ENCODE measurements around the gene C11orf21. TPM values are rescaled to one million over a fixed set of nuclear protein-coding genes. Genes with fewer than 3 reads are reported as not detected.
"Not testable (repeated sequence)": the region's sequence is repeated elsewhere in the genome, so short reads cannot be mapped to it uniquely, and the experiment has no call there.

Gene C11orf21
- total RNA-seq, 1 donor from 2014 or later = 39.5 TPM

DNA sequence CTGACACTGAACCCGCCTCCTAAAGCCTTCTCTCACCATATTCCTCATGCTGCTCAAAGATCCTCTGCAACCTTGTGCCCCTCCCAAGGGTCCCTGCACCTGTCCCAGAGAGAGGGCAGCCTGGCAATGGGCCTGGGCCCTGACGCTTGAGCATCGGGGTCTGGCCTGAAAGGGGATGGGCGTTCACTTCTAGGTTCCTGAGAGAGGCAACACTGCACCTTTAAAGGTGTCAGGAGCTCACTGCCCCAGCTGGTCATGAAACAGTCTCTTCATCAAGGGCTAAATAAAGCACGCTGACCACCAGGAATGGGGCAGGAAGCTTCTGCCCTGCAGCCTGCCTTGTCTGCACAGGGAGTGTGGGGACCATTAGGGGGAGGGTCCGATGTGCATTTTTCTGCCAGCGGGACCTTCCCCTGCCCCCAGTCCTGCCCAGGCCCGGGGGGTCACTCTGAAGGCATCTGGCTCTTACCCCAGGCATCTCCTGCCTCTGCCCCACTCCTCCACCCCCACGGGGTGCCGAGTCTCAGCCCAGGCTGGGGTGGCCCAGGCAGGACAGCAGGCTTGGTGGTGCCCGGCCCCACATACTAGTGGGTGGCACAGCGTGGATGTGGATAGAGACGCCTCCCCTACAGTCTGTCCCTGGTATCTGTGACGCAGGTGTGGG lies 3.5 kb downstream of the C11orf21 start:
- intact Hi-C loops (cut with micrococcal nuclease) = no loop called here

DNA sequence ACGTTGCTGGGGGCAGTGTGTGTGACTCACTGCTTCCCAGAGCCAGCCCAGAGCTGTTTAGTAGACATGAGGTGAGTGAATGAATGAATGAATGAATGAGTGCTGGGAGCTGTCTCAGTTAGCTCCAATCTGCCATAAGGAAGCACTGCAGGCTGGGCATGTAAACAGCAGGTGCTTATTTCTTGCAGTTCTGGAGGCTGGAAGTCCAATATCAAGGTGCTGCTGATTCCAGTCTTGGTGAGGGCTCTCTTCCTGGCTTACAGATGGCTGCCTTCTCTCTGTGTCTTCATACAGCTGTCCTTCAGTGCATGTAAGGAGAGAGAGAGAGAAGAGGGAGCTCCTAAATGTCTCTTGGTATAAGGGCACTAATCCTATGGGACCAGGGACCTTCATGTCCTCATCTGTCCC lies 4.1 kb downstream of the C11orf21 start:
- intact Hi-C loops (cut with micrococcal nuclease) = no loop called here

DNA sequence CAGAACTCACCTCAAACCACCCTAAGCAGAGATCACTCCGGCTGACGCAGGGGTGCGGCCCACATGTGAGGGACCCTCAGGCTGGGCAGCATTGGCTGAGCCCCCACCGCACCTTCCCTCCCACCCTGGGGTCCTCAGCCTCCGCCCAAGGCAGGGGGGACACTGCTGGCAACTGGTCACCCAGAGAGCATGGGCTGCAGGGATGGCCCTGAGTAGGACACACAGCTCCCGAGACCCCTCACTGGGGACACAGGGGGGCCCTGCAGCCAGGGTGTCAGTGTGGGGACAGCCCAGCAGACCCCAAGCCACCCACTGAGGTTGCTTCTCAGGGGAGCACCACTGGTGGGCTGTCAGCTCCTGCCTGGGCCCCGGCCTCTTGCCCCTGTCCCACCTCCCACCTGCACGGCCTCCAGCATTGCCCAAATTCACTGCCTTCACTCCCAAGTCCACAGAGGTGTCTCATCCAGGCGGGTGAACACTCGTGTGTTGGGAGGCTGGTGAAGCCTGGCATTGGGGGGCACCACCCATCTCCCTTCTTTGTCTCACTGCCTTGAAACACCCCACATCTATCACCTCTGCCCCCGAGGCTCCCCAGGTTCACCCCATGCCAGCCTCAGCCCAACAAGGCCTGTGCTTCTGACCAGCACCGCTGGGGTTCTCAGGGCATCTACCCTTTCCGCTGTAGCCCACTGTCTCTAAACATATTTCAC lies 4.7 kb downstream of the C11orf21 start:
- intact Hi-C loops (cut with micrococcal nuclease) = no loop called here

DNA sequence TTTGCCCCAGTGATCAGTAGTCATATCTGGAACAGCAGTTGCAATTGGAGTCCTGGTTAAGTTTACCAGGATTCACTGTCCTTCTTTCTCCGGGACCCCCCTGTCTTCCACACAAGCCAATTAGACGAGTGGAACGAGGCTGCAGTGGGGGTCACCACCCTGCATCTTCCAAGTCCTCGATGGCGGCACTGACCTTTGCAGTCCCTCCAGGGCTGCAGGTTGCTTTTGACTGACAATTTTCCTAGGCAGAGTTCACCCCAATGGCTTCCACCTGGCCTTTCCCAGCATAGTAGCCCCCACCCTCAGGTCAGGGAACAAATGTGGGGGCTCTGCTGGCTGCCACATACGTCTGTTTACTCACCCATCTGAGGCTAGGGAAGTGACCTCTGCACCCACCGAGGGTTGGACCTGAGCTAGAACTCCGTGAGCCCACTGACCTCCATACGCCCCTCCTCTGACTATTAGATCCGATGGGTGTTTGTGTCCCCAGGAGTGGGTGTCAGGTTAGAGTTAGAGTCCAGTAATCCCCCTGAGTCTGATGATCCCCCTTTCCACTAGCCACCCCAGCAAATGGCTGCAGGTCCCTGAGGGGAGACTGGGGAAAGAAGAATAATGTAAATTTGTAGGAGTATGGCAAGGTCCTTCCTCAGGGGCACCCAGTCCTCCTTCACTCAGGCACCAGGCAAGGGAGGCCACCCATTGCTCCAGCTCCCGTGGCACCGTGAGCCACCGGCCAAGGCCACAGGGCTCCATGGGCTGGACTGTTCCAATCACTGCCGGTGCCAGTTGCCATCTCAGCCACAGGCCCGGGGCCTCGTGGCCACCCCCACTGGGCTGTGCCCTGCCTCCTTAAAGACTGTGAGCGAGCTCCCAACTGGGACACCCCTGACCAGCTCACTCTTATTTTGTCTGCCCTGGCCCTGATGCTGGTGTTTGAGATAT lies 5.5 kb downstream of the C11orf21 start:
- intact Hi-C loops (cut with micrococcal nuclease) = no loop called here

DNA sequence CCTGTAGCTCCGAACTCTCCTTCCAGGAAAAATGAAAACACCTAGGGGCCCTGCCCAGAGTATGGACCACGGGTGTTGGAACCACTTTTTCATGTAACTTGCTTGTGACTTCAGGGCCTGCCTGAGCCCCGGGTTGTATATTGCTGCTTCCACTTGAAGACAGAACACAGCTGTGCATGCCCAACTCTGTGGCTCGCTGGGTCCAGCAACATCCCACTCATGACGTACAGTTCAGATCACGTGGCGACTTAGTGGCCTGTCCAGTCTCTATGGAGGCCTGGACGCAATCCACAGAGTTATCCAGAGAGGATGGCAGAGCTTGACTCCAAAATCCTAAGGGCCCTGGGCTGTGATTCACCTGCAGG lies 6.8 kb downstream of the C11orf21 start:
- intact Hi-C loops (cut with micrococcal nuclease) = no loop called here

DNA sequence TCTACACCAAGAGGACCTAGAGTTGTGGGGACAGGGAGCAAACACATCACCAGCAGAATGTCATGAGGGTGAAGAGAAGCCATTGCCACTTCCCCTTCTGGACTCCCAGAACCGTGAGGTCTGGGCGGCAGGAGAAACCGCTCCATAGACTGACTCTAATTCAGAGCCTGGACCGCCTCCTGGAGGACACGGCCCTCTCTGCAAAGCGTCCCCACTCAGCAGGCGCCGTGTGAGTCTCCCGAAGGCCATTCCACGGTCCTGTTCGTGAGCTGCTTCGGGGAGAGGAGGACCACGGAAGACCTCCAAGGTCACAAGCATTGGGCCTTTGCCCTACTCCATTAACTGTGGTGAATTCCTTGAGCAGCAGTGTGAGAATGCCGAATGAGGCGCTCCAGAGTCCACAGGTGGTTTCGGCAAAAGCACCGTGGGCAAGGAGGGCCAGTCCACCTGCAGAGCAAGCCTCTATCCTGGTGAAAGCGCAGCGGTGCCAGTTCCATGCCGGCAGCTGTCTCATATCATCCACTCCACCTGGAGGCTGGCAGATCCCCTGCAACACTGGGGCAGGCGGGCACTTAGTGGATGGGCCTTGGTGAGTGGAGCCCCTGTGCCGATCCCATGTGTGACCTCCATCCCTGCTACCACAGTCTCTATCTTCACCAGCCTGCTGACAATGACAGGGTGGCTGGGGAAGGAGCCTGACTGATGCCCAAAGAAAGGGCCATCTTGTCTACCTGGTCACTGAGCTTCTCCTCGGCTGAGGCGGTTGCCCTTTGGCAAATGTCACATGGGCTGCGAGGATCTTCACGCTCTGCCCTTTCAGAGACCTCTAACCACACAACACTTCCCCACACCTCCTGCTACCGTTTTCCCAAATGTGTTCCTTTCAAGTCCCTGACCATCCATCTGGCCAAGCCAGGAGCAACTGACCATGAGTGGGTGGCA lies 7.5 kb downstream of the C11orf21 start:
- intact Hi-C loops (cut with micrococcal nuclease) = no loop called here

DNA sequence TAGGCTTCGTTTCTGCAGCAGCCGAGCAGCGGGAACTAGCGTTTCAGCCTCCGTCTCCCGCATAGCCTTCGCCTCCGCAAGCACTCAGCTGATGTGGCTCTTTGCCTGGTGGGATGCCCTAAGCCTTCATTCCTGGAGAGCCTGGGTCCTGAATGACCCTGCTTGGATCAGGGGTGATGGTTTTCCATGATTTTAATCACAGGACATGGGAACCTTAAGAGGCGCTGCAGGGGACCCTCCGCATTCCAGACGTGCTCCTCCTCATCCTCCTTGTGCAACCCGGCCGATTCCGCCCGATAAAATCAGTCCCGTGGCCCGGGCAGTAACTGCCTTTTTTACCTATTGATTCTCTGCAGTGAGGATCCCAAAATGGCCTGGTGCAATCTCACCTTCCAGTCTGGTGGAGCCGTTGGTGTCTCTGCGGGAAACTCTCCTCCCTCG lies 8.2 kb downstream of the C11orf21 start:
- intact Hi-C loops (cut with micrococcal nuclease) = no loop called here

DNA sequence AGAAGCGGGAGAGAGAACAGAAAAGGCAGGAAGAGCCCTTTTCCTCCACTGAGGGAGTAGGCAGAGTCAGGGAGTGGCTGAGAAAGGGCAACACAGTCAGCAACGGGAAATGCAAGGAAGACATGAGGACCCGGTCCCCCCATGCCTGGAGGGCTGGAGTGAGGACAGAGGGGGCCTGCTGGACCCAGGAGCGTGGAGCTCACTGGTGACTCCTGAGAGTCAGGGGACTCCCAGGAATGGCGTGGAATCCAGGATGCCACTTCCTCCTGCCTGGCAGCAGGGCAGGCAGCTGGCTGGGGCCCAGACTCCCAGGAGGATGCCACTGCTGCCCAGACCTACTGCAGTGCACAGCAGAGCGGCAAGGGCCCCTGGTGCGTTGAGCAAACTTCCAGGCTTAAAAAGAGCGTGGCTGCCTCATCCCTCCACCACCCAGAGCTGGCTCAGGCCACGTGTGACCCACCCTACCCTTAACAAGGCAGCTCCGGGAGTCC lies 11.3 kb downstream of the C11orf21 start:
- intact Hi-C loops (cut with micrococcal nuclease) = no loop called here

DNA sequence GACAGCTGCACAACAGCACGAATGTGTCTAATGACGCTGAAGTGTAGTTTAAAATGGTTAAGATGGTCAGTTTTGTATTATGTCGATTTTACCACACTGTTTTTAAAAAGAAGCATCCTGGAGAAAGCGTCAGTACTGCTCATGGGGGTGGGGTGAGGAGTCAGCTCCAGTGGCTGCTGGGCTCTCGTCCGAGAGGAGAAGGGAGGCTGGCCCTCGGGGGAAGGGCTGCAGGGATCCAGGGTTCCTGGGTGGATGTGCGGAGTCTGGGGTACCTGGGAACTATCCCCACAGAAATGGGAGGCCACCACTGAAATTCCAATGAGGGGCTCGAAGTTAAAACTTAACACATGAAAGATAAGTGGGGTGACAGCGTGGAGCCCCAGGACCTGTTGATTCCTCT lies 11.9 kb downstream of the C11orf21 start:
- intact Hi-C loops (cut with micrococcal nuclease) = no loop called here

DNA sequence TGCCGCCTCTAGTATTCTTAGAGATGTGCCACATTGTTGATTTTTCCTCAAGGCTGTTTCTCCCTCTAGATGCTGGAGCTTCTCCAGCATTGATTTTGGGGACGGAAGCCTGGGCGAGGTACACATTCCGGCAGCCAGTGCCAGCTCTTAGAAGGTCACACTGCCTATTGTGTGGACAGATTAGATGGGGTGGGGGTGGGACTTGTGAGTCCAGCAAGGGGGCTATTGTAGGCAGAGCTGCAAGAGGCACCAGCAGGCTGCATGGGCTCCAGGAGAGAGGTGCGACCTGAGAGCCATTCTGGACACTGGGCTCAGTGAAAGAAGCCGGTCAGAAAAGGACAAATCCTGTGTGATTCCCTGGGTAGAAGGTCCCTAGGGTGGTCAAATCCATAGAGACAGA lies 12.4 kb downstream of the C11orf21 start:
- intact Hi-C loops (cut with micrococcal nuclease) = no loop called here

DNA sequence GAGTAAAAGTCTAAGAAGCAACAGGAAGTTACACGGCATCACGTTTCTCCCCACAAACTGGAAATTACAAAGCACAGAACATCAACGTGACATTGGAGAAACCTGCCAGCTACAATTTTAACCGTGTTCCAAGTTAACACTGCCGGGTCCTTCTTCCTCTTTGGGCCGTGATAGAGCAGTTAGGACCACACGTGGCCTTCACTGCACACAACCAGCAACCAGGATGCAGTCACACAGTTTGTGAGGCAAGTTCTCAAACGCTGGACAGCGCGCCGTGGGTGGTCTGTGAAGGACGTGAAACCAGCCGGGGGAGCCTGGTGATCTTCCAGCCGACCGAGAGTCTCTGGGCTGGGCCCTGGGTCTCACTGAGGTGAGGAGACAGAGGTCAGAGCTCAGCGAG lies 14.6 kb downstream of the C11orf21 start:
- intact Hi-C loops (cut with micrococcal nuclease) = no loop called here

DNA sequence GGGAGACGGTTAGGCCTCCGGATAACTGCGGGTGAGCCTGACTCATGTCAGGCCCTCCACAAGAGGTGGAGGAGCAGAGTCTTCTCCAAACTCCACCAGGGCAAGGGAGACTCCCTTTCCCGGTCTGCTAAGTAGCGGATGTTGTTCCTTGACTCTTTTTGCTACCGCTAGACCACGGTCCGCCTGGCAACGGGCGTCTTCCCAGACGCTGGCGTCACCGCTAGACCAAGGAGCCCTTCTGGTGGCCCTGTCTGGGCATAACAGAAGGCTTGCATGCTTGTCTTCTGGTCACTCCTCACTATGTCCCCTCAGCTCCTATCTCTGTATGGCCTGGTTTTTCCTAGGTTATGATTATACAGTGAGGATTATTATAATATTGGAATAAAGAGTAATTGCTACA lies 15.4 kb downstream of the C11orf21 start:
- intact Hi-C loops (cut with micrococcal nuclease) = not testable (repeated sequence)

DNA sequence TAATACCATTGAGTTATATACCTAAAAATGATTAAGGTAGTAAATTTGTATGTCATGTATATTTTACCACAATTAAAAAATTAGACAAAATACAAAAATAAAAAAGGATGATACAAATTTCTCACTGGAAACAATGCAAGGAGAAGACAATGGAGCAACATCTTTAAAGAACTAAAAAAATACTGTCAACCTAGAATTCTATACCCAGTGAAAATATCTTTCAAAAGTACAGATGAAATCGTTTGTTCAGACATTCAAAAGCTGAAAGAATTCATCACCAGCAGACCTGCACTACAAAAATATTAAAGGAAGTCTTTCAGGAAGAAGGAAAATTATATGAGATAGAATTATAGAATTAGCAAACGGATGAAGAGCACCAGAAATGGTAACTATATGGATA lies 21.5 kb downstream of the C11orf21 start:
- intact Hi-C loops (cut with micrococcal nuclease) = no loop called here

DNA sequence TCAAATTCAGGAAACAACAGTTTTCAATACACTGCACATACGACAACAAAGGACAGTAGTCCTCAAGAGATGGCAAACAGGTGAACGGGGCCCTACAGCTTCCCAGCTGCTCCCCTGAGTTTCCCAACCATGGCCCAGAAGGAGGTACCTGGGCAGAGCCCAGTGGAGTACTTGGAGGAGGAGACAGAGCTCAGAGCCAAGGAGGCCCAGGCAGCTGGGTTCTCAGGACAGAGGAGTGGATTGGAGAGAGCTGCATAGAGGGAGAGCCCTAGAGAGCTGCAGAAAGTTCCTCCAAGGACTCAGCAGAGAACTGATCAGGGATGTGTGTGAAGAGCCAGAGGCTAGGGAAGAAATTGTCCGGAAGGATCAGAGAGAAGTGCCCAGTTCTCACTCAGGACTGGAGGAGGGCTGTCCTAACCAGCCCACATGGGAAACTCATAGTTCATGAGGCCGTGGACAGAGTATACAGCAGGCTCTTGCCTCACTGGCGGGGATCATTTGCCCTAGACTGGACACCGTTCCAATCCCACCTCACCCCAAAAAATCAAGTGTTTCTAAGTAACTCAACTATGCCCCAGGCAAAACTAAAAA lies 23.7 kb downstream of the C11orf21 start:
- intact Hi-C loops (cut with micrococcal nuclease) = no loop called here

DNA sequence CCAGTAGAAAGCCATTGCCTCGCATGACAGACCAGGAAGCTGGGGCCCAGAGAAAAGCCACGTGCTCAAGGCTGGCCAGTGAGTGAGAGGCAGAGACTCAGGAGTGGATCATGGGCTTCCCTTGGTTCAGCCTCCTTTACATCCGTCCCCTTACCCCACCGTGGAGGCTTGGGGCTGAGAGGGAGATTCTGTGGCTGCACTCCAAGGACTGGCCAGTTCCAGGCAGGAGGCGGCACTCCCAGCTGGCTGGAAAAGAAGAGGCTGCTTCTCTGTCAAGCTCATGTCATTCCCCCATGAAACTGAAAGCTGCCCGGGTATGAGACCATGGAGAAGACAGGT lies 24.7 kb downstream of the C11orf21 start:
- intact Hi-C loops (cut with micrococcal nuclease) = no loop called here

DNA sequence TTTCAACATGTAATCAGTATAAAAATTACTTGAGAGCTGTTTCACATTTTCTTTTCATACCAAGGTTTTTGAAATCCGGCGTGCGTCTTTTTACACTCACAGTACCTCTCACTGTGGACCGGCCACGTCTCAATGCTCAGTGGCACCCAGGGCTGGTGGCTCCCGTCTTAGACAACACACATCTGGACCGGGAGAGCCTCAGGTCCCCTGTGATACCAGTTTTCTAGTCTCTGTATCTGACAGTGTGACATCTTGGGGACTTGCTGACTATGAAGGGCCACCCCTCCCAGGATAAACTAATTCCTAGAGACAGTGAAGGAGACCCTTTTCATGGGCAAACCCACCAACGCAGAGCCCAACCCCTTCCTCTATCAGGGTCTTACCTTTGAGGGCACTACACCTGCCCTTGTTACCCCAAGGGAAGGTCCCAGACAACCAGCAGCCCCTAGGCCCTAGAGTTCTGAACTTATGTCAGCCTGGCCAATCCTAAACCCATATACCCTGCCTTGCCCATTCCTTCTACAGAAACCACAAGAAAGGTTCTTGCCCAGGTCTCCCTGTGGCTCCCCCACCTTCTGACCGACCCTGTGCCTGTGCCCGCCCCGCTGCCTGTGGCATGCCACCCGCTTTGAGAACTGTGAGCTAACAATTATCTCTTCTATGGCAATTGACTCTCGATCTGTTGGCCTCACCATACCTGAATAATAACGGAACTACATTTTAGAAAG lies 25.3 kb downstream of the C11orf21 start:
- intact Hi-C loops (cut with micrococcal nuclease) = no loop called here

DNA sequence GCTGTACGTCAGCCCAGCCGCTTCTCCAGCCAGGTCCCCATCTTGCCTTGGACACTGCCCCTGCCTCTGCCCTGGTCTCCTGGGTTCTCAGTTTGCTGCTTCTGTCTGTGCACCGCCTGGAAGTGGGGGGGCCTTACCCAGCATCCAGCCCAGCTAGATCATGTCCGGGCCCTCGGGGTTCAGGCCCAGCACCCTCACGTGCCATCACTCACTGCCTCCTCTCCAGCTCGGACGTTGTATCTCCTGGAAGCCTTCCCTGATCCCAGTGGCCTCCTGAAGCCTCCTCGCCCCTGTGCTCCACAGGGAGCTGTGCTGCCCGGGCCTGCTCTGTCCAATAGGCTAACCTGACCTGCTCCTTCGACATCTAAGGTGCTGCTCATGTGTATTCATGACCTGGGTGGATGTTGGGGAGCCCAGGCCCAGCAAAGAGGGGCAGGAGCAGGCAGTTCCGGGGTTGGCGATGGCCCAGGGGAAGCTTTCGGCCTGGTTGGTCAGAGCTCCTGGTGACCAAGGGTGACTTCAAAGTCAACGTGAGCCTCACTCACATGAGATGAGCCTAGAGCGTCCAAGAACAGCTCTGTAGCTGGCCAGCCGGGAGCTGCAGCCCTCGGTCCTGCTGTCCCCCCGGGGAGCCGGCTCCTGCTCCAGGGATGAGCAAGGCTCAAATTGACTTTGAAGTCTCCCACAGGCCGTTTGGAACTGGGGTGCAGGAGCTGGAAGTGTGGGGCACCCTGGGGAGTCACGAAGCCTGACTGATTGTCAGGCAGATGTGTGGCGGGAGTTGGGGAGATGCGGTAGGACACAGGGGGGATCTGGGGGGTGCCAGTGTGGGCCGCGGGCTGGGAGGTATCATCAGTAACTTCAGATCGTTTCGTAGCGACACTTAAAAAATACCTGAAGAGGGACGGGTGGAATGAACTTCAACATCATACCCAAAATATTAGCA lies 26.1 kb downstream of the C11orf21 start:
- intact Hi-C loops (cut with micrococcal nuclease) = no loop called here

DNA sequence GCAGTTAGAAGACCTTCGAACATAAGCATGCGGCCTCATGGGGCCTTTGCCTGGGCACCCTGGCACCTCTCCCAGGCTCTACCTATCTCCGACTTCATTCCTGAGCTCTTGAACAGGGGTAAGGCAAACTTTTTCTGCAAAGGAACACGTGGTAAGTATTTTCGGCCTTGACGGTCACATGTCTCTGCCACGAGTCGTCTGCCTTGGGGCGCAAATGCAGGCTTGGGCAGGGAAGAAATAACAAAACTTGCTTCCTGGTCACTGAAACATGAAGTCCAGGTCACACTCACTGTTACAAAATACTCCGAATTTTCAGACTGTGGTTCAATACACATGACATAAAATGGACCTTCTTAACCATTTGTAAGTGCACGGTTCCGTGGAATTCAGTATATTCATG lies 27.9 kb downstream of the C11orf21 start:
- intact Hi-C loops (cut with micrococcal nuclease) = no loop called here

DNA sequence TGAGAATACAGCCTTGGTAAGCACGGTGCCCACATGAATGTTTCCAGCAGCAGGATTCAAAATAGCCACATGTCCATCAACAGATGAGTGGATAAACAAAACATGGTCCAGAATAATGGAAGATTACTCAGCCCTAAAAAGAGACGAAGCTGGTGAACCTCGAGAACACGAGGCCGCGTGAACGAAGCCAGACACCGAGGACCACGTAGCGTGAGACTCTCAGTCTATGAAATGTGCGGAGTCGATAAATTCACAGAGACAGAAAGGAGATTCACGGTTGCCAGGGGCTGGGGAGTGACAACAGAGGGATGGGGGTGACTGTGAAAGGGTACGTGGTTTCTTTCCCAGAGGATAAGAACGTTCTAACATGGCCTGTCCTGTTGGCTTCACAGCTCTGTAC lies 28.4 kb downstream of the C11orf21 start:
- intact Hi-C loops (cut with micrococcal nuclease) = no loop called here

Data from T-helper 2 cell treated with Interferon-gamma antibody and Interleukin-4, amounts not matched to agents 100 ng/mL and 5 ng/mL, for 36 hours (primary cell).